ENCODE measurements around the gene CCM2L. TPM values are rescaled to one million over a fixed set of nuclear protein-coding genes. Genes with fewer than 3 reads are reported as not detected.

The CCM2L gene
- polyA plus RNA-seq, 2 of the 4 experiments (the other 2 are of a cell fraction): 0.05 to 0.18 TPM

GRCh38 chr20:32034581-32035425 is 24.6 kb downstream of the CCM2L start:
- ChIA-PET CTCF (interaction anchor here (0.6 to 10.4 kb wide), 15 partner anchors 9 to 311 kb away, joined by 3 to 193 read pairs (median 5); partner anchors contain the start of genes BCL2L1 and PDRG1), POLR2A (no interaction called here)

DNA sequence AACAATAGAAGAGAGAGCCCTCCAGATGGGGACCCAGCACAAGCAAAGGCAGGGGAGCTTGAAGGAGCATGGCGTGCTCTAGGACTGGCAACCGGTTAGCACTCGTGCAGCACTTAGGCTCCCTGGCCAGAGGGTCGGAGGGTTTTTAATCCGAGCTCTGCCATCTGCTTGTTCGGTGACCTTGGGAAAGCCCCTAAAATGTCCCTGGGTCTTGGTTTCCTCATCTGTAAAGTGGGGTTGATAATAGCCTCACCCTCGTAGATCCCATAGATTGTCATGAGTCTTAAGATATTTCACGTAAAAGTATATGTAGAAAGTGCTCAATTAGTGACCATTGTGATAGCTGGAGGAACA is 25.2 kb downstream of the CCM2L start:
- peaks cover 16% of the 10 kb centered on the region; the same call in 2 of the 3 replicates for H3K4me1 ChIP-seq
- DNase-seq (ENCODE audit: low read depth in 1 of 2, low spot score in 1 of 2) (no peak), FAIRE-seq (no peak), ATAC-seq (no peak)
- 30% methylated on average over 8 of the region's 8 CpGs for WGBS (ENCODE audit: missing lambda C conversion rate)
- no peak for TF ChIP-seq RARB (CRISPR knock-in tag; IDR thresholded peaks at IDR 0.05)
- TF ChIP-seq BHLHE40 (IDR thresholded peaks at IDR 0.05; ENCODE audit: low read depth, low read length): no peak
- TF ChIP-seq JUNB (IDR thresholded peaks at IDR 0.05): no peak
- no peak for TF ChIP-seq EHMT2 (IDR thresholded peaks at IDR 0.05; ENCODE audit: low read depth)
- no peak for TF ChIP-seq SMC3 (IDR thresholded peaks at IDR 0.05)
- no peak for TF ChIP-seq SREBF2 (IDR thresholded peaks at IDR 0.05)
- H3K9me3 ChIP-seq: no peaks in the 10 kb centered on the region
- no peak overlapping the region for H3K4me3 ChIP-seq
- no peak overlapping the region for H3K4me2 ChIP-seq
- no peak overlapping the region for H3K27ac ChIP-seq
- ChIA-PET CTCF (interaction anchor here (0.6 to 10.4 kb wide), 14 partner anchors 10 to 312 kb away, joined by 3 to 193 read pairs (median 6); partner anchors contain the start of genes BCL2L1 and PDRG1), POLR2A (no interaction called here)

More at GRCh38 chr20:32034581-32035425, 24.6 kb downstream of the CCM2L start:
- Histone ChIP-seq H3K4me3 (no peak overlapping the region), H3K4me1 (peaks cover 16% of the 10 kb centered on the region; the same call in 2 of the 3 replicates), H3K27ac (no peak overlapping the region), H3K9me3 (no peaks in the 10 kb centered on the region), H3K4me2 (no peak overlapping the region)
- peak in 1 of 2 experiments; percentile 30; a peak in 1 of 6 replicates for ATAC-seq
- peak in 1 of 2 experiments; percentile 21 for DNase-seq (ENCODE audit: low read depth in 1 of 2, low spot score in 1 of 2)
- TF ChIP-seq, protein P1, sequence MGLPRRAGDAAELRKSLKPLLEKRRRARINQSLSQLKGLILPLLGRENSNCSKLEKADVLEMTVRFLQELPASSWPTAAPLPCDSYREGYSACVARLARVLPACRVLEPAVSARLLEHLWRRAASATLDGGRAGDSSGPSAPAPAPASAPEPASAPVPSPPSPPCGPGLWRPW (IDR thresholded peaks at IDR 0.05): no peak
- TF ChIP-seq HMGXB4 (CRISPR knock-in tag; IDR thresholded peaks at IDR 0.05; ENCODE audit: borderline replicate concordance) (no peak), CTCF (IDR thresholded peaks at IDR 0.05) (peak; percentile 7; the same call in 1 of the 3 replicates), RAD21 (conservative IDR thresholded peaks at IDR 0.05 in 1 of 2, IDR thresholded peaks at IDR 0.05 in 1 of 2) (peak; percentile 26 to 52; a peak in 3 of 5 replicates)
- WGBS (ENCODE audit: missing lambda C conversion rate): 22% methylated on average over 8 of the region's 9 CpGs
- FAIRE-seq: no peak

- TF ChIP-seq EHMT2 (IDR thresholded peaks at IDR 0.05; ENCODE audit: low read depth) (no peak), TFCP2L1 (CRISPR knock-in tag; IDR thresholded peaks at IDR 0.05) (no peak), PBX3 (IDR thresholded peaks at IDR 0.05) (no peak), HMGXB4 (CRISPR knock-in tag; IDR thresholded peaks at IDR 0.05; ENCODE audit: borderline replicate concordance) (no peak), SREBF2 (IDR thresholded peaks at IDR 0.05) (no peak), TP53 (CRISPR knock-in tag; IDR thresholded peaks at IDR 0.05) (no peak), CBX2 (IDR thresholded peaks at IDR 0.05; ENCODE audit: borderline replicate concordance, low read depth) (no peak), NPAS2 (CRISPR knock-in tag; IDR thresholded peaks at IDR 0.05; ENCODE audit: borderline replicate concordance) (no peak), BHLHE40 (IDR thresholded peaks at IDR 0.05; ENCODE audit: low read depth, low read length) (no peak), JUNB (IDR thresholded peaks at IDR 0.05) (no peak)
- TF ChIP-seq, protein P2, sequence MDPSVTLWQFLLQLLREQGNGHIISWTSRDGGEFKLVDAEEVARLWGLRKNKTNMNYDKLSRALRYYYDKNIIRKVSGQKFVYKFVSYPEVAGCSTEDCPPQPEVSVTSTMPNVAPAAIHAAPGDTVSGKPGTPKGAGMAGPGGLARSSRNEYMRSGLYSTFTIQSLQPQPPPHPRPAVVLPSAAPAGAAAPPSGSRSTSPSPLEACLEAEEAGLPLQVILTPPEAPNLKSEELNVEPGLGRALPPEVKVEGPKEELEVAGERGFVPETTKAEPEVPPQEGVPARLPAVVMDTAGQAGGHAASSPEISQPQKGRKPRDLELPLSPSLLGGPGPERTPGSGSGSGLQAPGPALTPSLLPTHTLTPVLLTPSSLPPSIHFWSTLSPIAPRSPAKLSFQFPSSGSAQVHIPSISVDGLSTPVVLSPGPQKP (IDR thresholded peaks at IDR 0.05; ENCODE audit: low read depth, low read length): no peak
- ChIA-PET POLR2A (no interaction called here), CTCF (interaction anchor here (1.1 to 10.4 kb wide), 8 partner anchors 11 to 214 kb away, joined by 3 to 193 read pairs (median 11); no protein-coding TSS in a partner anchor)
- FAIRE-seq: no peak
- H3K4me1 ChIP-seq: peaks cover 16% of the 10 kb centered on the region; the same call in 1 of the 3 replicates
- peak overlapping the region; percentile 63 to 74; a peak in 5 of 6 replicates for H3K27ac ChIP-seq
- 16% methylated on average over 4 of the region's 4 CpGs for WGBS (ENCODE audit: missing lambda C conversion rate)
- no peak for ATAC-seq
- no peaks in the 10 kb centered on the region for H3K9me3 ChIP-seq
- DNase-seq (ENCODE audit: low read depth in 1 of 2, low spot score in 1 of 2): no peak
- H3K4me3 ChIP-seq: no peak overlapping the region; the same call in 2 of the 3 replicates
- peak overlapping the region; percentile 45; the same call in 2 of the 3 replicates for H3K4me2 ChIP-seq
Observed at GRCh38 chr20:32036252-32036651, 26.0 kb downstream of the CCM2L start.
